ENCODE results near the gene LRRC1. TPM values are rescaled to one million over a fixed set of nuclear protein-coding genes. Genes with fewer than 3 reads are reported as not detected.

Gene LRRC1
- total and polyA plus RNA-seq, 2 donors (not counting 1 experiment from before 2014, with no cell fraction given): 3.8 to 12.1 TPM

DNA sequence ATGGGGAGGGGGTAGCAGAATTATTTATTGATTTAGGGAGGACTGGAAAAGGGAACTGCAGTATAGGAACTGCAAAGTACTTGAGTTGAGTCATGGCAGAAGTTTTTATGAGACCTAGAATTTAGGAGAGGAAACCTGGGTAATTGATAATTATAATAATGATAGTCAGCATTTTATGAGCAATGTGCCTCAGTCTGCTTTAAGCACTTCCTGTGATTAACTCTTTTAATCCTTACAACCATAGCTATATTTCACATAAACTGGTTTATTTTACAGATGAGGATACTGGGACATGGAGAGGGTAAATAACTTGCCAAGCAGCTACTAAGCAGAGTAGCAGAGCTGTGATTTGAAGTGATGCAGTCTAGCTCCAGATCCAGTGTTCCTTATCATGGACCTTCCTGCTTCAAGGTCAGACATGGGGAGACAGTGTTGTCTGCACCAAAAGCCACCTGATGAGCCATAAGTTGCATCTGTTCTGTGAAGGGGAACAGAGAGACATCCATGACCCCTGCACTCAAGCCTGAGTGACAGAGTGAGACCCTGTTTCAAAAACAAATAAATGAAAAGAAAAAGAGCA, 13.6 kb downstream of the LRRC1 start:
- Histone ChIP-seq H3K4me3 (replicated peaks in 1 of 4; ENCODE audit: control extremely low read depth in 1 of 4, insufficient read depth in 1 of 4, low read depth in 3 of 4, low read length in 4 of 4) (no peak overlapping the region), H3K4me2 (ENCODE audit: extremely low read depth, insufficient read depth, low read length) (no peak overlapping the region), H3K27ac (ENCODE audit: insufficient read depth, low read length) (no peak overlapping the region), H4K20me1 (ENCODE audit: control insufficient read depth, extremely low read depth, insufficient read depth, low read length) (no peaks in the 10 kb centered on the region), H3K9me3 (ENCODE audit: control insufficient read depth, insufficient read depth, low read depth, low read length) (no peaks in the 10 kb centered on the region), H3K4me1 (ENCODE audit: control insufficient read depth, extremely low read depth, insufficient read depth, low read length) (peaks cover 4% of the 10 kb centered on the region), H2AFZ (ENCODE audit: low read length) (no peak overlapping the region), H3K9ac (ENCODE audit: insufficient read depth, low read length) (no peak overlapping the region), H3K36me3 (ENCODE audit: control insufficient read depth, insufficient read depth, low read length) (no peaks in the 10 kb centered on the region), H3K27me3 (ENCODE audit: control insufficient read depth, insufficient read depth, low read length) (no peaks in the 10 kb centered on the region), H3K79me2 (ENCODE audit: control insufficient read depth, insufficient read depth, low read length) (no peaks in the 10 kb centered on the region)
- no peak for TF ChIP-seq EZH2 (IDR thresholded peaks at IDR 0.05; ENCODE audit: low read length, missing control alignments)
- TF ChIP-seq, protein P1, sequence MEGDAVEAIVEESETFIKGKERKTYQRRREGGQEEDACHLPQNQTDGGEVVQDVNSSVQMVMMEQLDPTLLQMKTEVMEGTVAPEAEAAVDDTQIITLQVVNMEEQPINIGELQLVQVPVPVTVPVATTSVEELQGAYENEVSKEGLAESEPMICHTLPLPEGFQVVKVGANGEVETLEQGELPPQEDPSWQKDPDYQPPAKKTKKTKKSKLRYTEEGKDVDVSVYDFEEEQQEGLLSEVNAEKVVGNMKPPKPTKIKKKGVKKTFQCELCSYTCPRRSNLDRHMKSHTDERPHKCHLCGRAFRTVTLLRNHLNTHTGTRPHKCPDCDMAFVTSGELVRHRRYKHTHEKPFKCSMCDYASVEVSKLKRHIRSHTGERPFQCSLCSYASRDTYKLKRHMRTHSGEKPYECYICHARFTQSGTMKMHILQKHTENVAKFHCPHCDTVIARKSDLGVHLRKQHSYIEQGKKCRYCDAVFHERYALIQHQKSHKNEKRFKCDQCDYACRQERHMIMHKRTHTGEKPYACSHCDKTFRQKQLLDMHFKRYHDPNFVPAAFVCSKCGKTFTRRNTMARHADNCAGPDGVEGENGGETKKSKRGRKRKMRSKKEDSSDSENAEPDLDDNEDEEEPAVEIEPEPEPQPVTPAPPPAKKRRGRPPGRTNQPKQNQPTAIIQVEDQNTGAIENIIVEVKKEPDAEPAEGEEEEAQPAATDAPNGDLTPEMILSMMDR (conservative IDR thresholded peaks at IDR 0.05 in 1 of 2, IDR thresholded peaks at IDR 0.05 in 1 of 2; ENCODE audit: low read depth in 1 of 2, low read length in 2 of 2): no peak
- no peak for DNase-seq (ENCODE audit: low read depth in 2 of 2)

DNA sequence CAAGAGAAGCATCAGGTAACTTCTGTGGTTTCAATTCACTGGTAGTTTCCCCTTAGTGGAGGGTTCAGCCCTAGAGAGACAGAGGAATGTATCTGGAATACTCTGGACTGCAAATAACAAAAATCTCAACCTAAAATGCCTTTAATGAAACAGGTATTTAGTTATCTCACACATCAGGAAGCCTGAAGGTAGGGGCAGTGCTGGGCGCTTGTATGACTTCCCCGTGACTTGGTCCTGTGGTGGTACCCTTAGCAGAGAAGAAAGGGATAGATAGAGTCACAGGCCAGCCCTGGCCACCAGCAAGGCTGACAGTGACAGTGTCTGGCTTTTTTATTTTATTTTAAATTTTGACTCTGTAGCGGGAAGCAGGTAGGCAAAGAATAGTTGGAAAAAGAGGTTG, 14.9 kb downstream of the LRRC1 start:
- H4K20me1 ChIP-seq (ENCODE audit: control insufficient read depth, extremely low read depth, insufficient read depth, low read length): no peaks in the 10 kb centered on the region
- no peak overlapping the region for H3K27ac ChIP-seq (ENCODE audit: insufficient read depth, low read length)
- no peaks in the 10 kb centered on the region for H3K9me3 ChIP-seq (ENCODE audit: control insufficient read depth, insufficient read depth, low read depth, low read length)
- no peaks in the 10 kb centered on the region for H3K36me3 ChIP-seq (ENCODE audit: control insufficient read depth, insufficient read depth, low read length)
- no peaks in the 10 kb centered on the region for H3K4me1 ChIP-seq (ENCODE audit: control insufficient read depth, extremely low read depth, insufficient read depth, low read length)
- H3K79me2 ChIP-seq (ENCODE audit: control insufficient read depth, insufficient read depth, low read length): no peaks in the 10 kb centered on the region
- no peak overlapping the region for H3K4me3 ChIP-seq (replicated peaks in 1 of 4; ENCODE audit: control extremely low read depth in 1 of 4, insufficient read depth in 1 of 4, low read depth in 3 of 4, low read length in 4 of 4)
- H2AFZ ChIP-seq (ENCODE audit: low read length): no peak overlapping the region
- no peak for DNase-seq (ENCODE audit: low read depth in 2 of 2)
- TF ChIP-seq, protein P1 (conservative IDR thresholded peaks at IDR 0.05 in 1 of 2, IDR thresholded peaks at IDR 0.05 in 1 of 2; ENCODE audit: low read depth in 1 of 2, low read length in 2 of 2): no peak
- TF ChIP-seq EZH2 (IDR thresholded peaks at IDR 0.05; ENCODE audit: low read length, missing control alignments): no peak
- H3K27me3 ChIP-seq (ENCODE audit: control insufficient read depth, insufficient read depth, low read length): no peaks in the 10 kb centered on the region
- H3K9ac ChIP-seq (ENCODE audit: insufficient read depth, low read length): no peak overlapping the region
- no peak overlapping the region for H3K4me2 ChIP-seq (ENCODE audit: extremely low read depth, insufficient read depth, low read length)

GRCh38 chr6:53811082-53811481, 16.3 kb downstream of the LRRC1 start:
- no peak overlapping the region for H3K9ac ChIP-seq (ENCODE audit: insufficient read depth, low read length)
- H4K20me1 ChIP-seq (ENCODE audit: control insufficient read depth, extremely low read depth, insufficient read depth, low read length): no peaks in the 10 kb centered on the region
- peak overlapping the region; percentile 15 for H3K4me2 ChIP-seq (ENCODE audit: extremely low read depth, insufficient read depth, low read length)
- no peaks in the 10 kb centered on the region for H3K9me3 ChIP-seq (ENCODE audit: control insufficient read depth, insufficient read depth, low read depth, low read length)
- H3K4me1 ChIP-seq (ENCODE audit: control insufficient read depth, extremely low read depth, insufficient read depth, low read length): no peaks in the 10 kb centered on the region
- no peak overlapping the region for H3K27ac ChIP-seq (ENCODE audit: insufficient read depth, low read length)
- H3K79me2 ChIP-seq (ENCODE audit: control insufficient read depth, insufficient read depth, low read length): no peaks in the 10 kb centered on the region
- H2AFZ ChIP-seq (ENCODE audit: low read length): no peak overlapping the region
- H3K27me3 ChIP-seq (ENCODE audit: control insufficient read depth, insufficient read depth, low read length): no peaks in the 10 kb centered on the region
- no peaks in the 10 kb centered on the region for H3K36me3 ChIP-seq (ENCODE audit: control insufficient read depth, insufficient read depth, low read length)
- TF ChIP-seq, protein P1 (conservative IDR thresholded peaks at IDR 0.05 in 1 of 2, IDR thresholded peaks at IDR 0.05 in 1 of 2; ENCODE audit: low read depth in 1 of 2, low read length in 2 of 2): no peak
- no peak for TF ChIP-seq EZH2 (IDR thresholded peaks at IDR 0.05; ENCODE audit: low read length, missing control alignments)
- H3K4me3 ChIP-seq (replicated peaks in 1 of 4; ENCODE audit: control extremely low read depth in 1 of 4, insufficient read depth in 1 of 4, low read depth in 3 of 4, low read length in 4 of 4): no peak overlapping the region
- DNase-seq (ENCODE audit: low read depth in 2 of 2): peak in 1 of 2 donors; percentile 34

Measured in fibroblast of lung (primary cell).